ENCODE measurements around the gene CALD1.

- TF ChIP-seq, protein P1, sequence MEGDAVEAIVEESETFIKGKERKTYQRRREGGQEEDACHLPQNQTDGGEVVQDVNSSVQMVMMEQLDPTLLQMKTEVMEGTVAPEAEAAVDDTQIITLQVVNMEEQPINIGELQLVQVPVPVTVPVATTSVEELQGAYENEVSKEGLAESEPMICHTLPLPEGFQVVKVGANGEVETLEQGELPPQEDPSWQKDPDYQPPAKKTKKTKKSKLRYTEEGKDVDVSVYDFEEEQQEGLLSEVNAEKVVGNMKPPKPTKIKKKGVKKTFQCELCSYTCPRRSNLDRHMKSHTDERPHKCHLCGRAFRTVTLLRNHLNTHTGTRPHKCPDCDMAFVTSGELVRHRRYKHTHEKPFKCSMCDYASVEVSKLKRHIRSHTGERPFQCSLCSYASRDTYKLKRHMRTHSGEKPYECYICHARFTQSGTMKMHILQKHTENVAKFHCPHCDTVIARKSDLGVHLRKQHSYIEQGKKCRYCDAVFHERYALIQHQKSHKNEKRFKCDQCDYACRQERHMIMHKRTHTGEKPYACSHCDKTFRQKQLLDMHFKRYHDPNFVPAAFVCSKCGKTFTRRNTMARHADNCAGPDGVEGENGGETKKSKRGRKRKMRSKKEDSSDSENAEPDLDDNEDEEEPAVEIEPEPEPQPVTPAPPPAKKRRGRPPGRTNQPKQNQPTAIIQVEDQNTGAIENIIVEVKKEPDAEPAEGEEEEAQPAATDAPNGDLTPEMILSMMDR (IDR thresholded peaks at IDR 0.05), result no peak
- TF ChIP-seq POLR2A (IDR thresholded peaks at IDR 0.05) (no peak), POLR2AphosphoS5 (IDR thresholded peaks at IDR 0.05) (no peak)
Measured at GRCh38 chr7:134741907-134742635, 37.4 kb upstream of the CALD1 start.

Data from prostate gland (tissue), 2 donors.